ENCODE measurements around the gene BICC1.

BICC1 gene

GRCh38 chr10:58546722-58547445 is 34.2 kb downstream of the BICC1 start:
- no peaks in the 10 kb centered on the region for H3K36me3 ChIP-seq (ENCODE audit: insufficient read depth, low read length)
- no peak overlapping the region for H3K4me3 ChIP-seq (ENCODE audit: low read depth, low read length, poor library complexity, severe bottlenecking)
- H3K9ac ChIP-seq (ENCODE audit: low read length), result no peak overlapping the region
- H3K4me1 ChIP-seq (ENCODE audit: insufficient read depth, low read length, severe bottlenecking), result no peaks in the 10 kb centered on the region
- no peak overlapping the region for H3K4me2 ChIP-seq (ENCODE audit: low read length)
- H3F3A ChIP-seq (ENCODE audit: insufficient read depth, low read length), result no peaks in the 10 kb centered on the region
- H4K20me1 ChIP-seq (ENCODE audit: insufficient read depth, low read length), result no peaks in the 10 kb centered on the region
- no peak overlapping the region for H3K27ac ChIP-seq (ENCODE audit: low read depth, low read length, poor library complexity, severe bottlenecking)
- H3K9me2 ChIP-seq (ENCODE audit: low read depth, low read length), result no peaks in the 10 kb centered on the region
- no peaks in the 10 kb centered on the region for H3K79me2 ChIP-seq (ENCODE audit: insufficient read depth, low read length)
- H3K9me3 ChIP-seq (ENCODE audit: low read length), result no peaks in the 10 kb centered on the region
- H2AFZ ChIP-seq (ENCODE audit: low read length), result no peak overlapping the region
- H3K27me3 ChIP-seq (ENCODE audit: insufficient read depth, low read length), result no peaks in the 10 kb centered on the region
- TF ChIP-seq EZH2 (IDR thresholded peaks at IDR 0.05; ENCODE audit: borderline replicate concordance, low read length), result no peak
- no peak for TF ChIP-seq CTCF (IDR thresholded peaks at IDR 0.05; ENCODE audit: low read length)

- Histone ChIP-seq H3K4me2 (ENCODE audit: low read length) (no peak overlapping the region), H3F3A (ENCODE audit: insufficient read depth, low read length) (no peaks in the 10 kb centered on the region), H4K20me1 (ENCODE audit: insufficient read depth, low read length) (no peaks in the 10 kb centered on the region), H3K9ac (ENCODE audit: low read length) (no peak overlapping the region), H3K79me2 (ENCODE audit: insufficient read depth, low read length) (no peaks in the 10 kb centered on the region), H3K36me3 (ENCODE audit: insufficient read depth, low read length) (no peaks in the 10 kb centered on the region), H3K27me3 (ENCODE audit: insufficient read depth, low read length) (no peaks in the 10 kb centered on the region), H3K9me2 (ENCODE audit: low read depth, low read length) (no peaks in the 10 kb centered on the region), H3K4me3 (ENCODE audit: low read depth, low read length, poor library complexity, severe bottlenecking) (no peak overlapping the region), H3K27ac (ENCODE audit: low read depth, low read length, poor library complexity, severe bottlenecking) (no peak overlapping the region), H2AFZ (ENCODE audit: low read length) (no peak overlapping the region), H3K4me1 (ENCODE audit: insufficient read depth, low read length, severe bottlenecking) (no peaks in the 10 kb centered on the region), H3K9me3 (ENCODE audit: low read length) (no peaks in the 10 kb centered on the region)
- TF ChIP-seq EZH2 (IDR thresholded peaks at IDR 0.05; ENCODE audit: borderline replicate concordance, low read length), result no peak
- no peak for TF ChIP-seq CTCF (IDR thresholded peaks at IDR 0.05; ENCODE audit: low read length)
Measured at GRCh38 chr10:58547963-58548362, 35.3 kb downstream of the BICC1 start.

- TF ChIP-seq EZH2 (IDR thresholded peaks at IDR 0.05; ENCODE audit: borderline replicate concordance, low read length), result no peak
- no peak for TF ChIP-seq CTCF (IDR thresholded peaks at IDR 0.05; ENCODE audit: low read length)
- H3K4me3 ChIP-seq (ENCODE audit: low read depth, low read length, poor library complexity, severe bottlenecking), result no peak overlapping the region
Measured at GRCh38 chr10:58554316-58554715, 41.6 kb downstream of the BICC1 start.

More at GRCh38 chr10:58554316-58554715, 41.6 kb downstream of the BICC1 start:
- no peaks in the 10 kb centered on the region for H3K27me3 ChIP-seq (ENCODE audit: insufficient read depth, low read length)
- no peaks in the 10 kb centered on the region for H3K9me2 ChIP-seq (ENCODE audit: low read depth, low read length)
- H3K79me2 ChIP-seq (ENCODE audit: insufficient read depth, low read length), result no peaks in the 10 kb centered on the region
- H3K4me1 ChIP-seq (ENCODE audit: insufficient read depth, low read length, severe bottlenecking), result no peaks in the 10 kb centered on the region
- no peaks in the 10 kb centered on the region for H3F3A ChIP-seq (ENCODE audit: insufficient read depth, low read length)
- H3K4me2 ChIP-seq (ENCODE audit: low read length), result no peak overlapping the region
- H3K36me3 ChIP-seq (ENCODE audit: insufficient read depth, low read length), result no peaks in the 10 kb centered on the region
- no peaks in the 10 kb centered on the region for H4K20me1 ChIP-seq (ENCODE audit: insufficient read depth, low read length)
- no peak overlapping the region for H3K27ac ChIP-seq (ENCODE audit: low read depth, low read length, poor library complexity, severe bottlenecking)
- H3K9me3 ChIP-seq (ENCODE audit: low read length), result no peaks in the 10 kb centered on the region
- H3K9ac ChIP-seq (ENCODE audit: low read length), result no peak overlapping the region
- H2AFZ ChIP-seq (ENCODE audit: low read length), result no peak overlapping the region

Measured in OCI-LY1 (cell line).